Measurements from ENCODE around the gene ARFIP2.

Gene ARFIP2

DNA sequence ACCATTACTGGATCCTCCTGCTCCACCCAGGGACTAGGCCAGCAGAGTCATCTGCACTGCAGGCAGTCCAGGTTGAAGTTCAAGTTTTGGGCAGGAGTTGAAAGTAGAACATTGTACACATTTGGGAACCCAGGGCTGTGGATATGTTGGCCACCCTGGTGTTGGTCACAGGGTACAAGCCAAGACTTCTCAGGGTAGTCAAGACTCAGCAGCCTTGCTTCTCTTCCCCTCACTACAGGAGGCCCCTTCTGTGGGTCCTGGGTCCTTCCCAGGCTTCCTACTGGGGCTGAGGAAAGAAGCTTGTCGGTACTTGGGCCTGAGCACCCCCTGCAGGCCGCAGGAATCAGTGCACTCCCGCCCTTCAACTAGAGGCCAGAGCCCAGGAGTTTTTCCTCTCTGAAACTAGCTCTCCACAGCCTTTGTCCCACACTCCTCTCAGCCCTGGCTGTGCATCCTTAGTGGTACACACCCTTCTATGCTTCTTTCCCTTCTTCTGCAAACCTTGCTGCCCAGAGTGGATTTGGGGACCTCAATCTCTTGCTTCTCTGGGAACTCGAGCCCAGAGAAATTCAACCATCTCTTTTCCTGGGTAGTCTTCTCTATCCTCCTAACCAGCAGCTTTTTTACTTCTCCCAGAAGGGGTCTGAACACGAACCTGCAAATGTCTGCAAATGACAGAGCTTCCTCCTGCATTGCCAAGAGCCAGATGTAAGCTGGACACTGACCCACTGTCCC, 37.7 kb downstream of the ARFIP2 start:
- DNase-seq (ENCODE audit: low read depth, low spot score): peak; percentile 73

DNA sequence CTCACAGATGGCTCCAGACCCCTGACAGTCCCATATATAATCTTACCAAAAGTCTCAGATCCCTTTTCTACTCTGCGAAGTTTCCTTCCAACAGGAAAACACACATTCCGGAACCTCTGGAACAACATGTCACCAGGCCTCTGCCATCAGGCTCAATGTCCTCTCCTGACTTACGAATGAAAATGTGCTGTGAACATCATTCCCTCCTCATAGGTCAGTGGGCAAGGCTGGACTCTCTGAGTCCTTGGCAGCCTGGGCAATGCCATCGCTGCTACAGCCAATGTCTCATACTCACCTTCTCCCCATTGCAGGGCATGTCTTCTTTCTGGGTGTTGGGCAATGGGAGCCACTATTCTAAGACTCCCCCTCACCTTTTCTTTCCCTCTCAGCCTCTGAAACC, 38.7 kb downstream of the ARFIP2 start:
- no peak for DNase-seq (ENCODE audit: low read depth, low spot score)

DNA sequence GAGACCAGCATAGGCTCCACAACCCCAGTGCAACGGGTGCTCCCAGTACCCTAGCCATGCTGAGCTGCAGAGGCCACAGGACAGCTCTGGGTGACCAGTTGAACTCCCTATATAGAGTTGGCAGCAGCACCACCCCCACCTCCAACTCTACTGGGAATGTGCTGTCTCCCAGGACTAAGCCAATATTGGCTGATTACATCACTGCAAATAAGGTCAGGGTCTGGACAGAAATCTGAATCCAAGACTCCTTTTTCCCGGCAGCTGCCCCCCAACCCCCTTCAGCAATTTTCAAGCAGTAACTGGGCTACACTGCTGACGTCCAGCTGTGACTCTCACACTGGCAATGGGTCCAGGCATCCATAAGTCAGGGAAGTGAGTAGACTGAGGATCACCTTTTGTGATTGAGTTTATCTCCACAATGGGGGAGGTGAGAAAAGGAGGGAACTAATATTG, 40.2 kb downstream of the ARFIP2 start, which contains the start of gene HPX:
HPX (minus strand) TSS at position 82 of the 453 bp plus-strand sequence; CDS start at position 58, 24 bp downstream.
- DNase-seq (ENCODE audit: low read depth, low spot score): no peak

DNA sequence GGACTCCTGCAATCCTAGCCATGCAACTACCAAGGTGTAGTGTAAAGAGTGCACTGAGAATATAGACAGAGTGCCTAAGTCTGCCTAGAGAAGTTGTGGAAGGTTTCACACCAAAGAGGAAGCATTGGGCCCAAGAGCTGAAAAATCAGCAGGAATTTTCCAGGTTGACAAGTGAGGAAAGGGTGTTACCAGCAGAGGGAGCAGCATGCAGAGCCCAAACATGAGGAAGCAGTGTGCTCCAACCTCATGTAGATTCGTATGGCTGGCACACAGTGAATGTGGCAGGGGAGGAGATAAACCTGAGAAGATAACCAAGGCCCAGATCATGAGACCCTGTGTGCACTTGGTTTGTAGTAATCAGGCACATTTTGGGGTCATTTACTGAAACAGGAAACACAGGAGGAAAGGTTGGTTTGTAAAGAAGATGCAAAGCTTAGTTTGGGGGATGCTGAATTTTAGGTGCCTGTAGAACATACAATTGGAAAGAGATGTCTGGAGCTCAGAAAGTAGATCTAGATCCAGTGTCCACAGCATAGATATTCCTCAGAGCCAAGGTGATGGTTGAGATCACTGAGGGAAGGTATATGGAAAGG, 42.1 kb downstream of the ARFIP2 start:
- DNase-seq (ENCODE audit: low read depth, low spot score): peak; percentile 54

DNA sequence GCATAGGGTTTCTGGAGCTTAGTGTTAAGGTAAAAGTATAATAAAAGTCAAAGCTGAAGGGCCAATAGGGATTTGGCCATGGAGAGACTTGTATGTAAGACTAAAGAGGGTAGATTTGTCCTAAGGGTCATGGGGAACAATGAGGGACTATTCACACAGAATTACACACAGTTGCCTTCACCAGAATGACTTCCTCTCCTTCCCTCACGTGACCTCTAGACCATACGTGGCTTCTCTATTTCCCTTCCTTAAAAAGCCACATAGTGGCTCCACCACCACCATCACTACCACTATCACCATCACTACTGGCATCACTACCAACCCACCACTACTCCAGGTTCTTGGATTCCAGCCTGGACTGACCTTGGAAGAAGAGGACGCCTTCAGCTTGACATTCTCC, 43.1 kb downstream of the ARFIP2 start:
- no peak for DNase-seq (ENCODE audit: low read depth, low spot score)

DNA sequence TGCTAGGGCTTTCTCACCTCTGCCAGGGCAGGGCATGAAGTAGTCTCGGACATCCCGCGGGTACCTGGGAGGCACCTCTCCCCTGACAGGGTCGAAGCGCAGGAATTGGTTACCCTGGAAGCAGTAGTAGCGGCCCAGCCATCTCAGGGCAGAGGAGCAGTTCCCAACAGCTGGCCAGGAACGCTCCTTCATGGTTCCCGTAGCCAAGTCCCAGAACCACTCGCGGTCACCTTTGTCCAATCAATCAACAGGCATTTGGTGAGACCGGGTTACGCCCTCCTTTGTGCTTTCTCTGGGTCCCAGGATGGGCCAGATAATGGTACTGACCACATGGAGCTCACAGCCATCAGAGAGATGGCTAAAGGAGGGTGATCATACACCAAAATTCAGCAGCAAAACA, 43.7 kb downstream of the ARFIP2 start:
- no peak for DNase-seq (ENCODE audit: low read depth, low spot score)

DNA sequence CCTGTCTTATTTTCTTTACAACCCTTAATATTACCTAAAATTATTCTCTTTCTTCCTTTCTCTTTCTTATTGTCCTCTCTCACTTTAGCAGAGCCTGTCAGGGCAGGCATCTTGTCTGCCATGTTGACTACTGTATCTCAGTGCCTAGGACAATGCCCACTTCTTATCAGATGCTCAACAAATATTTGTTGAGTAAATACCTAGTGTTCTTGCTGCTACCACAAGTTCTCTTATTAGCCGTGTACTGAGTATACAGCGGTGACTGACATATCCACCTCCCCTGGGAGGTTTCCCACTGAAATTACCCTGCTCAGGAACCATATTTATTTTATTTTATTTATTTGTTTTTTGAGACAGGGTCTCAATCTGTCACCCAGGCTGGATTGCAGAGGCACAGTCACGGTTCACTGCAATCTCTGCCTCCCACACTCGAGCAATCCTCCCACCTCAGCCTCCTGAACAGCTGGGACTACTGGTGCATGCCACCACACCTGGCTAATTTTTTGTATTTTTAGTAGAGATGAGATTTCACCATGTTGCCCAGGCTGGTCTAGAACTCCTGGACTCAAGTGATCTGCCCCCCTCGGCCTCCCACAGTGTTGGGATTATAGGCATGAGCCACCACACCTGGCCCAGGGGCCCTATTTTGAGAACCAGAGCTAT, 47.0 kb downstream of the ARFIP2 start:
- DNase-seq (ENCODE audit: low read depth, low spot score): no peak

DNA sequence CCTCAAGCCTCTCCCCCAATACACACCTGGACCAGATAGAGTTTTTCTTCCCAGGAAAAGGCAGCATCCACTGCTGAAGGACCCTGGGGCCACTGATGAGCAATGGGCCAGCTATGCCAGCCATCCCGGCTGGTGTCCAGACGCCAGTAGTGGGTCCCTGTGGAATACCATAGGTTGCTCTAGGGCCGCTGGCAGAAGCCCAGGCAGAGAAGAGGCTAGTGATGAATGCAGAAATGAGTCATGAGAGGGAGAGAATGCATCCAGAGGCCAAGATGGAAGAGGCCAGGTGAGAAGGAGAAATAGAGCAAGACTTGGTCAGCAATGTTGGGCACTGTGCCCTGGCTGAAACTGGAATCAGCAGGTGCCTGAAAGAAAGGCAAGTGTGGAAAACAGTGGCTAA, 49.3 kb downstream of the ARFIP2 start:
- DNase-seq (ENCODE audit: low read depth, low spot score): peak; percentile 86

DNA sequence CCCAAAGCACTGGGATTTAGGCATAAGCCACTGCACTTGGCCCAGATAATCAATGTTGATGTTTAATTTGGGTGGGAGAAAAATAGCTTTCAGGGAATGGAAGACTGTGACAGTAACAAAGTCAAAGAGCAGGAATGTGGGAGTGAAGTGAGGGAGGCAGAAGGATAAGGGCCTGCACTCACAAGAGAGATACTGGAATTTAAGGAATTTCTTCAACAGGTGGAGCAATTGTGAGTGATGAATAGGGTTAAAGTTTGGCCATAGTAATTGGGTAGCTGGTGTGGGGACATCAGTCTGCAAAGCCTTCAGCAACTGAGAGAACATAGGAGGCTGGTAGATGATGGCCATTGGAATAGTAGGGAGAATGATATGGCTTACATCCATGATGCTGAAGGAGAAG, 53.6 kb downstream of the ARFIP2 start:
- DNase-seq (ENCODE audit: low read depth, low spot score): no peak

Data from astrocyte of the hippocampus (primary cell).